A549 (cell line): ENCODE results near the gene RNF144A. TPM values are rescaled to one million over a fixed set of nuclear protein-coding genes. Genes with fewer than 3 reads are reported as not detected.

Experiments
- ATAC-seq, 2 experiments: fragments of 200-7000 bp in 1 of 2; fragments of >200 bp in 1 of 2; cut with Nextera tagmentation in 1 of 2; cut with Tn5 transposase in 1 of 2; 3 replicates each; pipeline versions ENCODE4 v1.8.0 to v1.9.1; 2018 to 2020; ENCODE audit warnings: mild to moderate bottlenecking in 1 of 2, moderate library complexity in 1 of 2
- CTCF ChIA-PET: fragments of 300-600 bp; sonication (Branson Sonifier 250); formaldehyde crosslinking; extraction: SDS; loops from one replicate; lab custom pipeline; 2021; ENCODE audit warnings: antibody characterized with exemption, inconsistent platforms; lab: Yijun Ruan, JAX
- POLR2A ChIA-PET: fragments of 350-600 bp; formaldehyde crosslinking; extraction: SDS; loops from one replicate; lab custom pipeline; 2021; ENCODE audit warnings: antibody characterized with exemption, inconsistent platforms; lab: Yijun Ruan, JAX
- DNase-seq, 2 experiments: peaks; one replicate each; pipeline versions ENCODE4 v3.0.0 to v3.0.0-alpha.2; 2011 to 2016; ENCODE audit warnings: low read depth in 1 of 2, low spot score in 1 of 2
- FAIRE-seq: peaks from 2 replicates; lab custom pipeline; 2011; peaks lifted over from hg19 to GRCh38; lab: Jason Lieb, UNC
- H3K27ac ChIP-seq, 2 experiments: fragments of >200 bp; sonication (Bioruptor Twin); formaldehyde crosslinking; 3 replicates each; pipeline ENCODE4 v1.5.1; 2016 to 2017
- H3K4me1 ChIP-seq: fragments of >200 bp; sonication (Bioruptor Twin); formaldehyde crosslinking; 3 replicates; pipeline ENCODE4 v1.6.1; 2016
- H3K4me2 ChIP-seq: fragments of >200 bp; sonication (Bioruptor Twin); formaldehyde crosslinking; 3 replicates; pipeline ENCODE4 v1.6.1; 2016
- H3K4me3 ChIP-seq: fragments of >200 bp; sonication (Bioruptor Twin); formaldehyde crosslinking; 3 replicates; pipeline ENCODE4 v1.5.1; 2016
- H3K9me3 ChIP-seq: fragments of >200 bp; sonication (Bioruptor Twin); formaldehyde crosslinking; 3 replicates; pipeline ENCODE4 v1.6.1; 2016
- CEBPB ChIP-seq, 2 experiments: fragments of >200 bp in 1 of 2; sonication (Bioruptor Twin) in 1 of 2; formaldehyde crosslinking in 1 of 2; IDR thresholded peaks; 2 replicates each; pipeline ENCODE4 v1.6.1; 2012 to 2016
- CHD4 ChIP-seq: fragments of 200-600 bp; sonication (generic); IDR thresholded peaks from 2 replicates; pipeline ENCODE4 v1.6.1; 2016; ENCODE audit warnings: antibody characterized with exemption, mild to moderate bottlenecking, borderline replicate concordance
- GATA3 ChIP-seq: IDR thresholded peaks from 2 replicates; pipeline ENCODE4 v1.6.1; 2012; ENCODE audit warnings: borderline replicate concordance
- HOXB5 ChIP-seq: fragments of 250-450 bp; sonication (Bioruptor Pico); IDR thresholded peaks from 2 replicates; pipeline ENCODE4 v1.5.0; 2020; ENCODE audit warnings: mild to moderate bottlenecking, moderate library complexity
- KDM1A ChIP-seq: fragments of 200-600 bp; sonication (generic); IDR thresholded peaks from 2 replicates; pipeline ENCODE4 v1.6.1; 2016; ENCODE audit warnings: low read depth, mild to moderate bottlenecking
- KDM5A ChIP-seq: fragments of 200-600 bp; sonication (generic); IDR thresholded peaks from 2 replicates; pipeline ENCODE4 v1.6.1; 2016; ENCODE audit warnings: antibody characterized with exemption, mild to moderate bottlenecking
- MYC ChIP-seq: IDR thresholded peaks from 2 replicates; pipeline ENCODE4 v1.6.1; 2012; ENCODE audit warnings: mild to moderate bottlenecking, inconsistent platforms, low read length, improper control_type of control experiment, borderline replicate concordance
- PHF8 ChIP-seq: fragments of 200-600 bp; sonication (generic); IDR thresholded peaks from 2 replicates; pipeline ENCODE4 v1.6.1; 2016; ENCODE audit warnings: low read depth, mild to moderate bottlenecking, antibody characterized with exemption, moderate library complexity, borderline replicate concordance
- POLR2AphosphoS2 ChIP-seq: conservative IDR thresholded peaks from 2 replicates; pipeline ENCODE4 v1.6.1; 2012; ENCODE audit warnings: low read length, improper control_type of control experiment, inconsistent platforms
- RAD21 ChIP-seq, 2 experiments: fragments of >200 bp in 1 of 2; sonication (Bioruptor Twin) in 1 of 2; formaldehyde crosslinking in 1 of 2; IDR thresholded peaks in 1 of 2; conservative IDR thresholded peaks in 1 of 2; 2 replicates in 1 of 2; 3 replicates in 1 of 2; pipeline ENCODE4 v1.6.1; 2012 to 2018; ENCODE audit warnings: inconsistent platforms in 1 of 2
- SMC3 ChIP-seq: fragments of >200 bp; sonication (Bioruptor Twin); formaldehyde crosslinking; IDR thresholded peaks from 3 replicates; pipeline ENCODE4 v1.6.1; 2018; ENCODE audit warnings: inconsistent platforms
- ZC3H11A ChIP-seq: fragments of 450-650 bp; IDR thresholded peaks from 2 replicates; pipeline ENCODE4 v1.6.1; 2014; ENCODE audit warnings: antibody characterized with exemption, mild to moderate bottlenecking
- ZNF302 ChIP-seq: fragments of 250-450 bp; sonication (Bioruptor Pico); IDR thresholded peaks from 2 replicates; pipeline ENCODE4 v1.9.0; 2021; ENCODE audit warnings: inconsistent platforms, mild to moderate bottlenecking, moderate library complexity
- WGBS: methylation state at CpG from one replicate; pipeline ENCODE4 v1.1.6; 2017; ENCODE audit errors: missing lambda C conversion rate; 5-methylcytosine and 5-hydroxymethylcytosine counted together
- polyA plus RNA-seq, 4 experiments: library from polyadenylated mRNA; depleted of rRNA in 3 of 4; stranded (reverse); fragments of >200 nt; fragmentation: RNase III in 1 of 4; extraction: RNeasy Plus Mini Kit Qiagen cat#74134 plus additional on column Dnase treatment in 1 of 4; gene quantifications; 2 replicates in 3 of 4; 3 replicates in 1 of 4; pipeline ENCODE4 v1.2.3, GENCODE V29; 2011 to 2017
- TF ChIP-seq, protein P1 (sequence below): fragments of >200 bp; sonication (Bioruptor Twin); formaldehyde crosslinking; IDR thresholded peaks from 3 replicates; pipeline ENCODE4 v1.6.1; 2016
- TF ChIP-seq, protein P2 (sequence below): fragments of 250-450 bp; sonication (Bioruptor Pico); IDR thresholded peaks from 2 replicates; pipeline ENCODE4 v1.5.0; 2020; ENCODE audit warnings: low read depth, mild to moderate bottlenecking, moderate library complexity
- TF ChIP-seq, protein P3 (sequence below): fragments of >200 bp; sonication (Bioruptor Twin); formaldehyde crosslinking; IDR thresholded peaks from 3 replicates; pipeline ENCODE4 v1.5.1; 2016

RNF144A gene
- polyA plus RNA-seq, 2 of the 4 experiments (the other 2 are of a cell fraction), result 4.4 to 9.6 TPM

DNA sequence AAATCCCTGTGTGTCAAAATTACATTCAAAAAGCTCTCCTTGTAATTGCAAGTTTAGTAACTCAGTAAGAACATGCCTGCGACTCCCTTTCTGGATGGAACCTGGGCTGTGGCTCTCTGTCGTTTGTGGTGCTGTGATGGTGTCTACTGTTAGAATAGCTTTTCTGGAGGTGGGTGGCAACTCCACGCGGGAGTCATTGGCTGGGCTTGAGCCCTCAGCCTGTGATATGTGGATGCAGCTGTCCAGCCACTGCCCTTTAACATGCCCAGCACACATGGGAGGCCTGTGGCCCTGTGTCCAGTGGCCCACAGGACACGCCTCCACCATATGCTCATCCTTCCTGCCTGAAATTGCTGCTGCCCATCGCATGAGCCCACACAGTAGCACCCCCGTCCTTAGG is 124.2 kb downstream of the RNF144A start (continued):
- TF ChIP-seq, protein P1, sequence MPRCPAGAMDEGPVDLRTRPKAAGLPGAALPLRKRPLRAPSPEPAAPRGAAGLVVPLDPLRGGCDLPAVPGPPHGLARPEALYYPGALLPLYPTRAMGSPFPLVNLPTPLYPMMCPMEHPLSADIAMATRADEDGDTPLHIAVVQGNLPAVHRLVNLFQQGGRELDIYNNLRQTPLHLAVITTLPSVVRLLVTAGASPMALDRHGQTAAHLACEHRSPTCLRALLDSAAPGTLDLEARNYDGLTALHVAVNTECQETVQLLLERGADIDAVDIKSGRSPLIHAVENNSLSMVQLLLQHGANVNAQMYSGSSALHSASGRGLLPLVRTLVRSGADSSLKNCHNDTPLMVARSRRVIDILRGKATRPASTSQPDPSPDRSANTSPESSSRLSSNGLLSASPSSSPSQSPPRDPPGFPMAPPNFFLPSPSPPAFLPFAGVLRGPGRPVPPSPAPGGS, result no peak
- TF ChIP-seq HOXB5 (CRISPR knock-in tag) (no peak), KDM1A (no peak), PHF8 (no peak), KDM5A (no peak), GATA3 (no peak), MYC (no peak), POLR2AphosphoS2 (no peak)

DNA sequence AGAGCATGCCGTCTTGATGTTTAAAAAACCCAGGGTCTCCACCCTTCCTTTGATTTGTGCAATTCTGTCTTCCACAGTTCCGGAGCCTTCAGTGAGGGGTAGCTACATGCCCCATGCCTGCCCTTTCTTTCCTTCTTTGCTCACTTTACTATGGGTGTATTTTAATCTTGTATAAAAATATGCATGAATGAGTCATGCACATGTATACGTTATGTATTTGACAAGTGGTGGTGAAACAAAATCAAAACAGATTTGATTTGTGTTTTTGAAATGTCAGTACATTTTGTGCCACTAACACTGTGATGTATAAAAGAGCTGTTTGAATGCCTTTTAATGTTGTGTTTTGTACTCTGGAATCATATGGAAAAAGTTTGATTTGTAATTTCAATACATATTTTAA is 126.5 kb downstream of the RNF144A start:
- ChIA-PET CTCF (interaction anchor here (0.6 to 3.6 kb wide), 38 partner anchors 9 to 466 kb away, joined by 3 to 44 read pairs (median 6); partner anchors contain the start of genes RNF144A and RSAD2), POLR2A (no interaction called here)
- H3K27ac ChIP-seq, result no peak overlapping the region
- ATAC-seq (no peak), FAIRE-seq (no peak), DNase-seq (no peak)
- H3K4me3 ChIP-seq, result no peak overlapping the region
- no peaks in the 10 kb centered on the region for H3K9me3 ChIP-seq
- no peaks in the 10 kb centered on the region for H3K4me1 ChIP-seq
- H3K4me2 ChIP-seq, result no peak overlapping the region
- WGBS, result 86% methylated on average over 3 of the region's 3 CpGs
- TF ChIP-seq ZC3H11A, result no peak

- POLR2A ChIA-PET, result no interaction called here
- ATAC-seq (peak; percentile 86 to 95), FAIRE-seq (peak; percentile 90), DNase-seq (peak; percentile 57 to 77)
- Histone ChIP-seq H3K4me3 (no peak overlapping the region), H3K27ac (no peak overlapping the region), H3K4me2 (no peak overlapping the region), H3K9me3 (no peaks in the 10 kb centered on the region), H3K4me1 (no peaks in the 10 kb centered on the region)
- 72% methylated on average over 17 of the region's 17 CpGs for WGBS
- TF ChIP-seq, protein P2, sequence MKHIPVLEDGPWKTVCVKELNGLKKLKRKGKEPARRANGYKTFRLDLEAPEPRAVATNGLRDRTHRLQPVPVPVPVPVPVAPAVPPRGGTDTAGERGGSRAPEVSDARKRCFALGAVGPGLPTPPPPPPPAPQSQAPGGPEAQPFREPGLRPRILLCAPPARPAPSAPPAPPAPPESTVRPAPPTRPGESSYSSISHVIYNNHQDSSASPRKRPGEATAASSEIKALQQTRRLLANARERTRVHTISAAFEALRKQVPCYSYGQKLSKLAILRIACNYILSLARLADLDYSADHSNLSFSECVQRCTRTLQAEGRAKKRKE (CRISPR knock-in tag), result no peak
- TF ChIP-seq ZC3H11A, result no peak
- TF ChIP-seq KDM5A, result no peak
- TF ChIP-seq CHD4, result no peak
- peak; percentile 64 to 70 for TF ChIP-seq RAD21 (conservative IDR thresholded peaks at IDR 0.05 in 1 of 2, IDR thresholded peaks at IDR 0.05 in 1 of 2)
- TF ChIP-seq CEBPB (IDR thresholded peaks at IDR 0.05), result no peak
- TF ChIP-seq, protein P3, sequence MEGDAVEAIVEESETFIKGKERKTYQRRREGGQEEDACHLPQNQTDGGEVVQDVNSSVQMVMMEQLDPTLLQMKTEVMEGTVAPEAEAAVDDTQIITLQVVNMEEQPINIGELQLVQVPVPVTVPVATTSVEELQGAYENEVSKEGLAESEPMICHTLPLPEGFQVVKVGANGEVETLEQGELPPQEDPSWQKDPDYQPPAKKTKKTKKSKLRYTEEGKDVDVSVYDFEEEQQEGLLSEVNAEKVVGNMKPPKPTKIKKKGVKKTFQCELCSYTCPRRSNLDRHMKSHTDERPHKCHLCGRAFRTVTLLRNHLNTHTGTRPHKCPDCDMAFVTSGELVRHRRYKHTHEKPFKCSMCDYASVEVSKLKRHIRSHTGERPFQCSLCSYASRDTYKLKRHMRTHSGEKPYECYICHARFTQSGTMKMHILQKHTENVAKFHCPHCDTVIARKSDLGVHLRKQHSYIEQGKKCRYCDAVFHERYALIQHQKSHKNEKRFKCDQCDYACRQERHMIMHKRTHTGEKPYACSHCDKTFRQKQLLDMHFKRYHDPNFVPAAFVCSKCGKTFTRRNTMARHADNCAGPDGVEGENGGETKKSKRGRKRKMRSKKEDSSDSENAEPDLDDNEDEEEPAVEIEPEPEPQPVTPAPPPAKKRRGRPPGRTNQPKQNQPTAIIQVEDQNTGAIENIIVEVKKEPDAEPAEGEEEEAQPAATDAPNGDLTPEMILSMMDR, result peak; percentile 88
- TF ChIP-seq ZNF302 (CRISPR knock-in tag), result no peak
- TF ChIP-seq SMC3, result peak; percentile 86
- CTCF ChIA-PET, result interaction anchor here (0.5 to 3.6 kb wide), 45 partner anchors 10 to 467 kb away, joined by 3 to 44 read pairs (median 4); partner anchors contain the start of genes RNF144A and RSAD2
These were observed 127.3 kb downstream of the RNF144A start for GRCh38 chr2:7044253-7045250.
